Stromal cell of bone marrow (primary cell): Measurements from ENCODE around the gene NMT2.
"Not testable (repeated sequence)": the region's sequence is repeated elsewhere in the genome, so short reads cannot be mapped to it uniquely, and the experiment has no call there.

Experiments
- DNase-seq: peaks from one replicate; pipeline ENCODE4 v3.0.0-alpha.2; 2012; ENCODE audit warnings: low read depth

Gene NMT2

DNA sequence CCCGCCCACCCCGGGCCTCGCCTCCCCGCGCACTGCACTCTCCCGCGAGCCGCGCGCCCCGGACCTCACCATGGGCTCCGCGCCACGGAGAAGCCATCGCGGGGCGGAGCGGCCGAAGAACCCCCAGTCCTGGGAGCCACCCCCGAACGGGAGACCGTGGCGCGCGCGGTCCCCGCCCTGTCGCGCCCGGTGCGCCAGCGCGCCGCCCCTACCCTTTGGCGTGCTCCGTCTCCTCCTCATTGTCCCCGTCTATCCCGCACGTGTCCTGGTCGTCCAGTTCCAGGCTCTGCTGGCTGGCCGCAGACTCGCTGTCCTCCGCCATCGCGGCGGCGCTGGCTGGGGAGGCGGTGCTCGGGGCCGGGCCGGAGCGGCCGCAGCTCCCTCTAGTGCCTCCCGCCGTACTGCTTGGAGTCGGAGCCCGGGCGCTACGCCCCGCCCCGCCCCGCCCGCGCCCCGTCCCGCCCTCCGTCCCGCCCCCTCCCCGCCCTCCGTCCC is at the start of gene NMT2:
NMT2 (minus strand) TSS at position 403 of the 495 bp plus-strand sequence; CDS start at position 322, 81 bp downstream.
- peak; percentile 70 for DNase-seq

- no peak for DNase-seq
Observed at GRCh38 chr10:15216700-15217099, 48.2 kb upstream of the NMT2 start.

- no peak for DNase-seq
Observed at GRCh38 chr10:15214237-15214636, 45.7 kb upstream of the NMT2 start.

DNA sequence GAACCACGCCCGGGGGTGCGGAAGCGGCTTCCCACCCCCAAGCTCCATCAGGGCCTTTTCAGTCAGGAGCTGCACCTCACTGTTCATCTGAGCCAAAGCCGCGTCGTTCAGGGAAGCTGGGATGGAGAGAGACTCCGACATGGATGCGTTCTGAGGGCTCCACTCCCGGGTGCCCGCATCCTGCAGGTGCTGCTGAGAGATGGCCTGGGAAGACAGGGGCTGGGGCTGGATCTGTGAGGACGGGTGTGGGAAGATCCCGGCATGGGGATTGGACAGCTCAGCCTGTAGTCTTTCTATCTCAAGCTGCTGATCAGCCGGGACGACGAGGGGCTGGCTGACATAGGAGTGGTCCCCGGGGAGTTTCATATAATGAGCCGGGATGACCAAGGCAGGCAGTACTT is 45.0 kb upstream of the NMT2 start:
- DNase-seq = no peak

DNA sequence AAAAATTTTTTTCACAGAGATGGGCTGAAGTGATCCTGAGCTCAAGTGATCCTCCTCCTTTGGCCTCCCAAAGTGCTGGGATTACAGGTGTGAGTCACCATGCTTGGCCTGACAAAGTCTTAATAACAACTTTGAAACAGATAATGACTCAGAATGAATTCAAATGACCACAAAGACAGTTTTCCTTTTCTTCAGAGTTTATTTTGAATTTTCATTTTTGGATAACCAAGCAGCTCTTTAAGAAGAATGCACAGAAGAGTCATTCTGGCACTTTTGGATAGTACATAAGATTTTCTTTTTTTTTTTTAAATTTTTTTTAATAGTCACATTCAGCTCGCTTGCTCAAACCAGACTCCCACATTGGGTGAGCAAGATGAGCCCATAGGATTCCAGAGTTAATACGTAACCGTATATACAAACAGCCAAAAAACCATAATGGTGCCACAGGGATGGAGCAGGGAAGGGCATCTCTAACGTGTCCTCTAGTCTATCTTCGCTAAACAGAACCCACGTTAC is 43.0 kb upstream of the NMT2 start:
- DNase-seq = peak; percentile 81

DNA sequence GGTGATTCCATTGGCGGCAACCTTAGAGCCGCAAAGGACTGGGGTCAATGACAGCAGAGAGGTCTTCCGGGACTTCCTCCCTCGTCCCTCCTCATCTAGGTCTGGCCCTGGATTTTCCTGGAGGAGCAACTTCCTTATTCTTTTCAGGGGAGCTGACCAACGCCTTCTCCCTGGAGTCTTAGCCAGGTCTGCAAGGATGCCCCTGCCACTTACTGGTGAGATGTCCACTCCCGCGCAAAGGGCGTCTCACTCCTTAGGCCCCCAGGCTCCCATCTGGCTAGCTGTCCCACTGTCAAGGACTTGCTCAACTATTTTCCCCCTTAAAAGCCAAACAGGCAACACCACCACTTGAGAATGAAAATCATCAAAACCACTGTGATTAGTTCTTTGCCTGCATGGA is 42.0 kb upstream of the NMT2 start:
- DNase-seq = no peak

- DNase-seq = peak; percentile 45
Observed at GRCh38 chr10:15209827-15210509, 41.5 kb upstream of the NMT2 start.

GRCh38 chr10:15208221-15208620 is 39.7 kb upstream of the NMT2 start:
- DNase-seq = no peak

DNA sequence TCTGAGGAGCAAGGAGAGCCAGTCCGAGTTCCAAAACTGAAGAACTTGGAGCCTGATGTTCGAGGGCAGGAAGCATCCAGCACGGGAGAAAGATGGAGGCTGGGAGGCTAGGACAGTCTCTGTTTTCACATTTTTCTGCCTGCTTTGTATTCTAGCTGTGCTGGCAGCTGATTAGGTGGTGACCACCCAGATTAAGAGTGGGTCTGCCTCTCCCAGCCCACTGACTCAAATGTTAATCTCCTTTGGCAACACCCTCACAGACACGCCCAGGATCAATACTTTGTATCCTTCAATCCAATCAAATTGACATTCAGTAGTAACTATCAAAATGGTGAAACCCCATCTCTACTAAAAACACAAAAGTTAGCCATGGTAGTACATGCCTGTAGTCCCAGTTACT is 38.9 kb upstream of the NMT2 start:
- DNase-seq = not testable (repeated sequence)

DNA sequence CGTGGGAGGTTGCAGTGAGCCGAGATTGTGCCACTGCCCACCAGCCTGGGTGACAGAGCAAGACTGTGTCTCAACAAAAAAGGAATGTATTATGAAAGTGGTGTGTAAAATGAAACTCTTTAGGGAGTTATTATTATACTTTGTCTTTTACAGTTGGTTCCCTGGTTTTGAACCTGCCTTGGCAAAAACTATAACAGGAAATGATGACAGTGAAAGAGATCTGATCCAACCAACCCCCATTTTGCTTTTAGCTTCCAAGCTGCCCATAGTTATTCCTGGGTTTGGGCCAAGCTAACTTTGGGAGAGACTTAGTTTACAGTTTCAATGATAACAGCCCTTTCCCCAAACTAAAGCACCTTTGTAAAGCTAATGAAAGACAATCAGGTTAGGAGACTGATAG is 34.1 kb upstream of the NMT2 start:
- no peak for DNase-seq

DNA sequence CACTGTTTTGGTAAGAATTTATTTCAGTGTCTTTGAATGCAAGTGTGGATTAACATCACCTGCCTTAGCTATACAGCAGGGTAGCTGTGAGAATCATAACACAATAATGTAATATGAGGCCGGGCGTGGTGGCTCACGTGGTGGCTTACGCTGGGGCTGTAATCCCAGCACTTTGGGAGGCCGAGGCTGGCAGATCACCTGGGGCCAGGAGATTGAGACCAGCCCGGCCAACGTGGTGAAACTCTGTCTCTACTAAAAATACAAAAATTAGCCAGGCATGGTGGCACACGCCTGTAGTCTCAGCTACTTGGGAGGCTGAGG is 33.8 kb upstream of the NMT2 start:
- DNase-seq = not testable (repeated sequence)

DNA sequence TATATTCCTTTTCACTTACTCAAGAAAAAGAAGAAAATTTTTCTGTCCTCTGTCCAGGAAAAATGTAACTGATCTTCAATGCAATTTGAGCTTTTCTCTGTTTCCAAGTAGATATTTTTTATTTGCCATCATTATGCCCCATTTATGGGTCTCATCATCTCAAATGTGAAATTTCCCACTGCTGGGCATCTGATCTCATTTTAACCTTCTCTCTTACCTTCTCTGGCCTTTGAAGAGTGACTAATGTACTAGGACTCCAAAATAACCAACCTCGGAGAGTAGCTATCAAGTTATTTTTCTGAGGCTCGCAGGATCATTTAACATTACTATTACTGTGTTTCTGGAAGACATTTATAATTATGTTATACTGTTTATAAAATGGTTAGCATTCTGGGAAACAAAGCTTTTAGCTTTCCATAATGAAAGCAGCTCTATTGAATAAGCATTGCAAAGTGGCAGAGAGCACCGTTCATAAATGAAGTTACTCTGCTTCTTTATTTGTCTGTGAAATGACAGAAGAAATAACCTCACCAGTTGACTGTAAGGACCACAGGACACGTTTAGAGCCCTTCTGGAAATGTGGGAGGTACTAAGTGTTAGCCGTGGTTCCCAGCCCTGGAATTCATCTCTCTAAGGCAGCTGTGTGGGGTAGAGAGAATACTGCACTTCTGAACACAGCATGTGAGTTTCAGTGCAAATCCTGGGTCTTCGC is 33.3 kb upstream of the NMT2 start:
- DNase-seq = no peak

- no peak for DNase-seq
Observed at GRCh38 chr10:15200626-15201025, 32.1 kb upstream of the NMT2 start.

DNA sequence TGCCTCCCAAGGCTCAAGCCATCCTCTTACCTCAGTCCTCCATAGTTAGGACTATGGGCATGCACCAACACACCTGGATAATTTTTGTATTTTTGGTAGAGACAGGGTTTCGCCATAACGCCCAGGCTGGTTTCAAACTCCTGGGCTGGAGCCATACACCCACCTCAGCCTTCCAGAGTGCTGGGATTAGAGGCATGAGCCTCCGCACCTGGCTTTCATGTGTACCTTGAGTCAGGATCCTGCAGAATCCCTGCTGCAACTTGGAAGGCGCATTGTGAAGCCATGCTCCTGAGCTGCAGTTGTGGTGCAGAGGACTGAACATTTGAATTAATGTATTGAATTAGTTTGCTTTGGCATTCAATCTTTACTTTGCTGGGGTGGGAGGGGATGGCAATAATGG is 29.4 kb upstream of the NMT2 start:
- DNase-seq = no peak

- no peak for DNase-seq
Observed at GRCh38 chr10:15197276-15197675, 28.8 kb upstream of the NMT2 start.

DNA sequence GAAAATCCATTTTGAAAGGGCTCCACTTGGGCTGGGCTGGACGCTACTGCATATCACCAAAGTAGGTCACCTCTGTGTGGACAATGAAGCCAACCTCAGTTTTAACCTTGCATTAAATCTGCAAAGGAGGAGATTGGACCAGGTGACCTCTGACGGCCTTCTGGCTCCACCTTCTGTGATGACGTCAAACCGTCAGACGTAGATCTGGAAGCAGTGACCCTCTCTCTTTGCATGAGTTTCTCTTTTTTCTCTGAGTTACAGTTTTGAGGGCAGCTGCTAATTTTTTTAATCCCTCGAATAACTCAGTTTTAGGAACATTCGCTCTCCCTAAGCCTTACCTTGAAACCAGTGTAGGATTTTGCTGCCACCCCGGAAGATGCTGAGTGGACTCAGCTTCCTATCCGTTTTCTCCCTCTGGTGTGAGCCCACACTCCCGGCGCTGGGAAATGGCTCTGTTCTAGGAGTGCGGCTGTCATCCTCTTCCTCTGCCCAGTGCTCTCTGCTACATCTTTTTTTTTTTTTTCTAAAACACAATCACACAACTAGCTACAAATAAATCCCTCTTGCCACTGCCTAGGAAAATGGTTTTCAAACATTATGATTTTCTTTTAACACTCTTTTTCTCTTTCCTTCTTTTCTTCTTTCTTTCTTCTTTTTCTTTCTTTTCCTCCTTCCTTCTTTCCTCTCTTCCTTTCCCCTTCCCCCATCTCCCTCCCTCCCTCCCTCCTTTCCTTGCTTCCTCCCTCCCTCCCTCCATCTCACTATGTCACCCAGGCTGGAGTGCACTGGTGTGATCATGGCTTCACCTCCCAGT is 27.7 kb upstream of the NMT2 start:
- no peak for DNase-seq

GRCh38 chr10:15189133-15189885 is 20.8 kb upstream of the NMT2 start:
- DNase-seq = no peak

- no peak for DNase-seq
Observed at GRCh38 chr10:15188603-15189002, 20.1 kb upstream of the NMT2 start.

- DNase-seq = no peak
Observed at GRCh38 chr10:15183689-15184481, 15.4 kb upstream of the NMT2 start.

DNA sequence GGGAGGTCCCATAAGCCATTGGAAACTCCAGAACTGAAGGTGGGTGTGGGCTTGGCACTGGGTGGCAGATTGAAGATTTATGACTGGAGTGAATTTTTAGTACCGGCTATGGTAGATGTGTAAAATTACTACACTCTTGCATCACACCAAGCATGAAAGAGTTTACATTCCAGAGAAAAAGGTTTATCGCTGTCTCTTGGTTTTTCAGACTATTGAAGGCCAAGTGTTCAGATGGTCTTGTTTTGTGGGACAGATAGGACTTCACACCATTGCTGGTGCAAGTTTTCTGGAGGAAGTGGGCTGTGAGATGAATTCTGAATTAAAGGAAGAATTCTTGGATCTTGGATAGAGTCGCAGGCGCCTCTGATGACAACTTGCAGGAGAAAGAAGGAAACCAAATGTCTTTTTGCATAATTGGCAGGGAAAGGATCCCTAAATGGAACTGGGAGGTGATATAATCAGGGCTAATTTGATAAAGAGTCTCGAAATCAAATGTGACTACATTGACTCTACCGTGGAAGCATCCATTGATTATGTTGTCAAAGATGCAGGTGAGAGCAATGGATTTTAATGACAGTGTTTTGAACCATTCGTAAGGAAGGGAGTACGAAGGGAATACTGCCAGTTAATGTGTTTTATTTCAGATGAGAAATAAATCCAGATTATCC is 14.2 kb upstream of the NMT2 start:
- DNase-seq = no peak
